ENCODE measurements around the gene MIOS. TPM values are rescaled to one million over a fixed set of nuclear protein-coding genes. Genes with fewer than 3 reads are reported as not detected.

Gene MIOS
- total and polyA plus RNA-seq, 9 of the 15 experiments (the other 6 are each of a cell fraction or from before 2014, with no cell fraction given) = 7.8 to 47.8 (median 30.6) TPM

DNA sequence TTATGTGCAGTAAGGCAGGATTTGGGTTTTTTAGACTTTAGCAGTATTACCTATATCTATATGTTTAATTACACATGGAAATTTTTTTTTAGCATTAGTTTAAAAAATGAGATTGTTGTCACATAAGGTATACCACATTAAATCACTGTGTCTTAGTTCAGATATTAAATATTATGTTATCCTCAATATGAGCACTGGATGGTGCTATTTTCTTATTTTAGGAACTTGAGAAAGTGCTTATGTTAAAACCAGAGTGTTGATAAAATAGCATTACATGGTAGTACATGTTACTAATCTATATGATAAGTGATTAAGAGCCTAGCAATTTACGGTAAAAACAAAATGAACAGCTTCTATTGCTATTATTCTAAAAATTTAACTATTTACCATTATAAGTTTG, 28.8 kb downstream of the MIOS start (continued):
- TF ChIP-seq, protein P1, sequence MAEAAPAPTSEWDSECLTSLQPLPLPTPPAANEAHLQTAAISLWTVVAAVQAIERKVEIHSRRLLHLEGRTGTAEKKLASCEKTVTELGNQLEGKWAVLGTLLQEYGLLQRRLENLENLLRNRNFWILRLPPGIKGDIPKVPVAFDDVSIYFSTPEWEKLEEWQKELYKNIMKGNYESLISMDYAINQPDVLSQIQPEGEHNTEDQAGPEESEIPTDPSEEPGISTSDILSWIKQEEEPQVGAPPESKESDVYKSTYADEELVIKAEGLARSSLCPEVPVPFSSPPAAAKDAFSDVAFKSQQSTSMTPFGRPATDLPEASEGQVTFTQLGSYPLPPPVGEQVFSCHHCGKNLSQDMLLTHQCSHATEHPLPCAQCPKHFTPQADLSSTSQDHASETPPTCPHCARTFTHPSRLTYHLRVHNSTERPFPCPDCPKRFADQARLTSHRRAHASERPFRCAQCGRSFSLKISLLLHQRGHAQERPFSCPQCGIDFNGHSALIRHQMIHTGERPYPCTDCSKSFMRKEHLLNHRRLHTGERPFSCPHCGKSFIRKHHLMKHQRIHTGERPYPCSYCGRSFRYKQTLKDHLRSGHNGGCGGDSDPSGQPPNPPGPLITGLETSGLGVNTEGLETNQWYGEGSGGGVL (CRISPR knock-in tag; IDR thresholded peaks at IDR 0.05) = no peak
- TF ChIP-seq HDAC1 (IDR thresholded peaks at IDR 0.05) (no peak), CTCF (IDR thresholded peaks at IDR 0.05 in 2 of 3, conservative IDR thresholded peaks at IDR 0.05 in 1 of 3; ENCODE audit: insufficient read depth in 2 of 3, low read depth in 1 of 3, low read length in 3 of 3) (peak in 1 of 3 experiments; percentile 52; a peak in 2 of 6 replicates), ZNF780A (CRISPR knock-in tag; IDR thresholded peaks at IDR 0.05) (no peak), ZZZ3 (IDR thresholded peaks at IDR 0.05) (no peak), ZNF316 (IDR thresholded peaks at IDR 0.05) (no peak), SOX6 (IDR thresholded peaks at IDR 0.05) (no peak), FOXA3 (CRISPR knock-in tag; conservative IDR thresholded peaks at IDR 0.05 in 1 of 2, IDR thresholded peaks at IDR 0.05 in 1 of 2) (no peak)

Data from K562 (cell line).